GM20000 (cell line): ENCODE data around the gene PER2.

Experiments used
- DNase-seq: peaks from one replicate; pipeline ENCODE4 v3.0.0; 2012; ENCODE audit warnings: low spot score
- TF ChIP-seq, protein P1 (sequence below): IDR thresholded peaks from 2 replicates; pipeline ENCODE4 v1.5.1; 2012; ENCODE audit warnings: mild to moderate bottlenecking, control low read depth; ENCODE audit errors: extremely low read depth, missing control alignments

The PER2 gene

GRCh38 chr2:238237431-238238135 lies 50.8 kb downstream of the PER2 start:
- TF ChIP-seq, protein P1, sequence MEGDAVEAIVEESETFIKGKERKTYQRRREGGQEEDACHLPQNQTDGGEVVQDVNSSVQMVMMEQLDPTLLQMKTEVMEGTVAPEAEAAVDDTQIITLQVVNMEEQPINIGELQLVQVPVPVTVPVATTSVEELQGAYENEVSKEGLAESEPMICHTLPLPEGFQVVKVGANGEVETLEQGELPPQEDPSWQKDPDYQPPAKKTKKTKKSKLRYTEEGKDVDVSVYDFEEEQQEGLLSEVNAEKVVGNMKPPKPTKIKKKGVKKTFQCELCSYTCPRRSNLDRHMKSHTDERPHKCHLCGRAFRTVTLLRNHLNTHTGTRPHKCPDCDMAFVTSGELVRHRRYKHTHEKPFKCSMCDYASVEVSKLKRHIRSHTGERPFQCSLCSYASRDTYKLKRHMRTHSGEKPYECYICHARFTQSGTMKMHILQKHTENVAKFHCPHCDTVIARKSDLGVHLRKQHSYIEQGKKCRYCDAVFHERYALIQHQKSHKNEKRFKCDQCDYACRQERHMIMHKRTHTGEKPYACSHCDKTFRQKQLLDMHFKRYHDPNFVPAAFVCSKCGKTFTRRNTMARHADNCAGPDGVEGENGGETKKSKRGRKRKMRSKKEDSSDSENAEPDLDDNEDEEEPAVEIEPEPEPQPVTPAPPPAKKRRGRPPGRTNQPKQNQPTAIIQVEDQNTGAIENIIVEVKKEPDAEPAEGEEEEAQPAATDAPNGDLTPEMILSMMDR = no peak
- DNase-seq = no peak

DNA sequence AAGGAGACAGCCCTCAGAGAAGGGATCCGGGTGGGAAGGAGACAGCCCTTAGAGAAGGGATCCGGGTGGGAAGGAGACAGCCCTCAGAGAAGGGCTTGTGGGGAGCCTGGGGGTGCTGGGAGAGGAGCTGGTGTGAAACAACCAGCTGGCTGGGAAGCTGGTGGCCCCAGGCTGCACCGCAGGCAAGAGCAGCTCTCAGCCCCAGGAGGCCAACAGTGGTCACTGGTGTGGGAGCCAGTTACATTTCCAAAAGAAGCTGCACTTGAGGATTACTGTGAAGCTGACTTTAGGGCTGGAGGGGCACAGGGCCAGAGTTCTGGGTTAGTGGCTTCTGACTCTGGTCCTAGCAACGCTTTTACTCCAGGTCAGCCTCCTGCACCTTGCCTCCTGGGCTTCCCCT lies 51.8 kb downstream of the PER2 start:
- no peak for DNase-seq
- TF ChIP-seq, protein P1 = no peak

DNA sequence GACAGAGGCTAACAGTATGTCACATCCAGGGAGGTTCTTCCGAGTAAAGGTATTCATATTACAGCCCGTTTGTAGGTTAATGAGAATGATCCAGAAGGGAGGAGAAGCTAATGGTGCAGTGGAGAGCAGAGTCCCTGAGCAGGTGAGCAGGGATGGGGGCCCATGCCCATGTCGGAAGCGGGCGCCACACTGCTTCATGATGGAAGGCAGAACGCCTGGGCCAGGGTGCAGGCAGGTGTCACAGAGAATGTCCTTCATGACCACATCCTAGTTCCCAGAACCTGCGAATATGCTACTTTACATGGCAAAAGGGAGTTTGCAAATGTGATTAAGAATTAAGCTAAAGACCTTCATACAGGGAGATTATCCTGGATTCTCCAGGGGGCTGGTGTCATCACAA lies 52.6 kb downstream of the PER2 start:
- TF ChIP-seq, protein P1 = no peak
- no peak for DNase-seq

DNA sequence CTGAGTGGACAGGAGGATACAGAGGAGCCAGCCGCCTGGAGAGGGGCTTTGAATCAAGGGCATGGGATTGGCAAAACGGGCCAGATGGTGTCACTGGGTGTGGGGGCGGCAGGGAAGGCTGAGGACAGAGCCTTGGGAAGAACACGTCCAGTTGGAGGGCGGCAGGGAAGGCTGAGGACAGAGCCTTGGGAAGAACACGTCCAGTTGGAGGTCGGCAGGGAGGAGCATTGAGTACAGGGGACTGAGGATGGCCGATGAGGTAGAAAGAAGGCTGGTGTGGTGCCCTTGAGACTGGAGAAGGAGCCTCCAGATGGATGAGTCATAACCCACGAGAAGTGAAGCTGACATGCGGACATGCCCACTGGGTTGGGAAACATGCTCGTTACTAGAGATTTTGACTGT lies 53.1 kb downstream of the PER2 start:
- TF ChIP-seq, protein P1 = no peak
- DNase-seq = no peak

GRCh38 chr2:238233625-238234024 lies 54.8 kb downstream of the PER2 start:
- TF ChIP-seq, protein P1 = no peak
- DNase-seq = no peak

- TF ChIP-seq, protein P1 = no peak
- DNase-seq = no peak
These were observed 56.6 kb downstream of the PER2 start for GRCh38 chr2:238231809-238232208.

GRCh38 chr2:238231251-238231793 lies 57.1 kb downstream of the PER2 start:
- TF ChIP-seq, protein P1 = no peak
- DNase-seq = peak; percentile 86
